ENCODE measurements around the gene ANKRD36C. TPM values are rescaled to one million over a fixed set of nuclear protein-coding genes. Genes with fewer than 3 reads are reported as not detected.
A peak's percentile ranks its signal among the peaks of the same experiment; 100 is the strongest.
"Not testable (repeated sequence)": the region's sequence is repeated elsewhere in the genome, so short reads cannot be mapped to it uniquely, and the experiment has no call there.

Gene ANKRD36C
- total and polyA plus RNA-seq, 9 of the 15 experiments (the other 6 are each of a cell fraction or from before 2014, with no cell fraction given), result 4.4 to 51.6 (median 11.9) TPM

GRCh38 chr2:96009833-96010232 lies 18.2 kb upstream of the ANKRD36C start:
- H3K9me1 ChIP-seq (ENCODE audit: control insufficient read depth, insufficient read depth, low read length); H4K20me1 ChIP-seq (replicated peaks; ENCODE audit: control insufficient read depth, insufficient read depth, low read length); H3K27ac ChIP-seq (ENCODE audit: extremely low read depth, low read depth, low read length); H3K4me1 ChIP-seq (replicated peaks in 1 of 2; ENCODE audit: control insufficient read depth in 2 of 2, insufficient read depth in 2 of 2, low read length in 2 of 2); DNase-seq (ENCODE audit: extremely low read depth in 1 of 4, low spot score in 3 of 4); H3K9me3 ChIP-seq (replicated peaks; ENCODE audit: control insufficient read depth, insufficient read depth, low read depth, low read length); intact Hi-C loops (cut with micrococcal nuclease); H3K79me2 ChIP-seq (ENCODE audit: control insufficient read depth, insufficient read depth, low read length); H3K36me3 ChIP-seq (ENCODE audit: control insufficient read depth, insufficient read depth, low read length); FAIRE-seq; H3K27me3 ChIP-seq (ENCODE audit: control insufficient read depth in 2 of 2, insufficient read depth in 2 of 2, low read length in 2 of 2): not testable (repeated sequence)
- POLR2A ChIA-PET, result interaction anchor here (0.6 kb wide), 1 partner anchor 508 kb away, joined by 3 read pairs; no protein-coding TSS in a partner anchor
- BruUV-seq (replicated peaks), result TSS peak; percentile 95
- WGBS (ENCODE audit: insufficient coverage, low coverage, missing lambda C conversion rate), result 39% methylated on average over 9 of the region's 10 CpGs
- H3K9ac ChIP-seq (ENCODE audit: insufficient read depth in 1 of 2, low read depth in 2 of 2, low read length in 2 of 2), result peak overlapping the region; percentile 34 to 78; a peak in 3 of 4 replicates
- in situ Hi-C loops (cut with MboI), result loop anchor here (5.0 to 25.0 kb wide), 4 partner anchors 65 to 1082 kb away; partner anchors contain the start of genes FAHD2B and NEURL3
- peak; percentile 5 for ATAC-seq
- TF ChIP-seq ZFX (CRISPR knock-in tag; IDR thresholded peaks at IDR 0.05), result peak; percentile 44
- peak overlapping the region; percentile 44 for H3K4me3 ChIP-seq
- CTCF ChIA-PET (ENCODE audit: low intra/inter-chr PET ratio), result interaction anchor here (0.6 kb wide), 1 partner anchor 17 kb away, joined by 3 read pairs; no protein-coding TSS in a partner anchor
- H3K4me2 ChIP-seq (ENCODE audit: insufficient read depth, low read length), result peak overlapping the region; percentile 71
- H2AFZ ChIP-seq (ENCODE audit: low read depth, low read length), result peak overlapping the region; percentile 86

GRCh38 chr2:96008051-96008450 lies 16.4 kb upstream of the ANKRD36C start:
- DNase-seq (ENCODE audit: extremely low read depth in 1 of 4, low spot score in 3 of 4); H3K4me2 ChIP-seq (ENCODE audit: insufficient read depth, low read length); H3K4me3 ChIP-seq; CTCF ChIA-PET (ENCODE audit: low intra/inter-chr PET ratio); H4K20me1 ChIP-seq (replicated peaks; ENCODE audit: control insufficient read depth, insufficient read depth, low read length); H3K27ac ChIP-seq (ENCODE audit: extremely low read depth, low read depth, low read length); H3K4me1 ChIP-seq (replicated peaks in 1 of 2; ENCODE audit: control insufficient read depth in 2 of 2, insufficient read depth in 2 of 2, low read length in 2 of 2); intact Hi-C loops (cut with micrococcal nuclease); ATAC-seq; H3K9ac ChIP-seq (ENCODE audit: insufficient read depth in 1 of 2, low read depth in 2 of 2, low read length in 2 of 2); FAIRE-seq; H3K9me3 ChIP-seq (replicated peaks; ENCODE audit: control insufficient read depth, insufficient read depth, low read depth, low read length); BruUV-seq (replicated peaks); H3K27me3 ChIP-seq (ENCODE audit: control insufficient read depth in 2 of 2, insufficient read depth in 2 of 2, low read length in 2 of 2); H3K79me2 ChIP-seq (ENCODE audit: control insufficient read depth, insufficient read depth, low read length); H3K9me1 ChIP-seq (ENCODE audit: control insufficient read depth, insufficient read depth, low read length); H2AFZ ChIP-seq (ENCODE audit: low read depth, low read length); H3K36me3 ChIP-seq (ENCODE audit: control insufficient read depth, insufficient read depth, low read length): not testable (repeated sequence)
- in situ Hi-C loops (cut with MboI), result loop anchor here (10.0 to 25.0 kb wide), 3 partner anchors 67 to 504 kb away; partner anchors contain the start of gene NEURL3
- POLR2A ChIA-PET, result interaction anchor here (0.9 kb wide), 1 partner anchor 249 kb away, joined by 3 read pairs; no protein-coding TSS in a partner anchor
- 10% methylated on average over 6 of the region's 6 CpGs for WGBS (ENCODE audit: insufficient coverage, low coverage, missing lambda C conversion rate)

All from K562 (cell line).